Prostate gland (tissue), 2 donors: ENCODE data around the gene ZDHHC9.

ENCODE experiments used
- POLR2A ChIP-seq: fragments of 450-650 bp; IDR thresholded peaks from one replicate; pipeline ENCODE4 v1.6.1; 2016; ENCODE audit warnings: antibody characterized with exemption, mild to moderate bottlenecking
- TF ChIP-seq, protein P1 (sequence below), 4 experiments: fragments of 200-600 bp in 2 of 4; fragments of 450-650 bp in 2 of 4; sonication (generic) in 2 of 4; IDR thresholded peaks; 1 replicate in 3 of 4; 2 replicates in 1 of 4; pipeline ENCODE4 v1.5.1; 2016 to 2019; ENCODE audit warnings: antibody characterized with exemption in 4 of 4, mild to moderate bottlenecking in 2 of 4, moderate library complexity in 2 of 4

DNA sequence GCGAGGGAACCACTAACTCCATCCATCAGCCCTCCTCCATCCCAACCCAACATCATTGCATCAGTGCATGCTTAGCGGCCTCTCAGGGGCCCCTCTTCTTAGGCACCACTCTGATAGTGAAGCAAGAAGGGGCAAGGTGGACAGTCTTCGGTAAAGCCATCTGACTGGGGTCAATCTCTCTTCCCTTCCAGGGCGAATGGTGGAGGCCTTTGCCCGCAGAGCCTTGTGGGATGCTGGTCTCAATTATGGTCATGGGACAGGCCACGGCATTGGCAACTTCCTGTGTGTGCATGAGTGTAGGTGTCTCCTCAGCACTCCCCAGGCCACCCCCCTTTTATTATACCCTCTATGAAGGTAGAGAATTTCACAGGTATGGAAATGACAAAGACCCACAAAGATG is 82.7 kb downstream of the ZDHHC9 start:
- no peak for TF ChIP-seq POLR2A
- TF ChIP-seq, protein P1, sequence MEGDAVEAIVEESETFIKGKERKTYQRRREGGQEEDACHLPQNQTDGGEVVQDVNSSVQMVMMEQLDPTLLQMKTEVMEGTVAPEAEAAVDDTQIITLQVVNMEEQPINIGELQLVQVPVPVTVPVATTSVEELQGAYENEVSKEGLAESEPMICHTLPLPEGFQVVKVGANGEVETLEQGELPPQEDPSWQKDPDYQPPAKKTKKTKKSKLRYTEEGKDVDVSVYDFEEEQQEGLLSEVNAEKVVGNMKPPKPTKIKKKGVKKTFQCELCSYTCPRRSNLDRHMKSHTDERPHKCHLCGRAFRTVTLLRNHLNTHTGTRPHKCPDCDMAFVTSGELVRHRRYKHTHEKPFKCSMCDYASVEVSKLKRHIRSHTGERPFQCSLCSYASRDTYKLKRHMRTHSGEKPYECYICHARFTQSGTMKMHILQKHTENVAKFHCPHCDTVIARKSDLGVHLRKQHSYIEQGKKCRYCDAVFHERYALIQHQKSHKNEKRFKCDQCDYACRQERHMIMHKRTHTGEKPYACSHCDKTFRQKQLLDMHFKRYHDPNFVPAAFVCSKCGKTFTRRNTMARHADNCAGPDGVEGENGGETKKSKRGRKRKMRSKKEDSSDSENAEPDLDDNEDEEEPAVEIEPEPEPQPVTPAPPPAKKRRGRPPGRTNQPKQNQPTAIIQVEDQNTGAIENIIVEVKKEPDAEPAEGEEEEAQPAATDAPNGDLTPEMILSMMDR (IDR thresholded peaks at IDR 0.05): no peak
